GM12875 (cell line): ENCODE measurements around the gene LIMCH1.

Experiments used
- H3K4me3 ChIP-seq: one replicate; pipeline ENCODE4 v1.5.1; 2011; ENCODE audit warnings: low read depth, low read length, control low read depth
- CTCF ChIP-seq: IDR thresholded peaks from 2 replicates; pipeline ENCODE4 v1.5.1; 2011; ENCODE audit warnings: low read depth, mild to moderate bottlenecking, control low read depth, inconsistent platforms, low read length, moderate library complexity, borderline replicate concordance; ENCODE audit not compliant: insufficient read depth

The LIMCH1 gene

GRCh38 chr4:41575207-41575606 is 37.2 kb downstream of the LIMCH1 start:
- TF ChIP-seq CTCF = no peak
- H3K4me3 ChIP-seq = no peak overlapping the region

GRCh38 chr4:41575665-41576064 is 37.7 kb downstream of the LIMCH1 start:
- no peak for TF ChIP-seq CTCF
- H3K4me3 ChIP-seq = no peak overlapping the region

- no peak for TF ChIP-seq CTCF
- H3K4me3 ChIP-seq = no peak overlapping the region
Measured at GRCh38 chr4:41579043-41579442, 41.1 kb downstream of the LIMCH1 start.

GRCh38 chr4:41579526-41579925 is 41.6 kb downstream of the LIMCH1 start:
- no peak overlapping the region for H3K4me3 ChIP-seq
- no peak for TF ChIP-seq CTCF

GRCh38 chr4:41580007-41580406 is 42.0 kb downstream of the LIMCH1 start:
- TF ChIP-seq CTCF = no peak
- H3K4me3 ChIP-seq = no peak overlapping the region

GRCh38 chr4:41586675-41587225 is 48.8 kb downstream of the LIMCH1 start:
- TF ChIP-seq CTCF = no peak
- H3K4me3 ChIP-seq = no peak overlapping the region

- no peak overlapping the region for H3K4me3 ChIP-seq
- no peak for TF ChIP-seq CTCF
Measured at GRCh38 chr4:41587286-41587685, 49.3 kb downstream of the LIMCH1 start.
